Panc1 (cell line): Measurements from ENCODE around the gene METTL2B.

ENCODE experiments used
- POLR2AphosphoS5 ChIP-seq: IDR thresholded peaks from 2 replicates; pipeline ENCODE4 v1.6.1; 2012; ENCODE audit warnings: mild to moderate bottlenecking, low read depth, low read length, moderate library complexity
- SIN3A ChIP-seq: IDR thresholded peaks from 2 replicates; pipeline ENCODE4 v1.6.1; 2012; ENCODE audit warnings: low read depth, mild to moderate bottlenecking, low read length, moderate library complexity, borderline replicate concordance; ENCODE audit not compliant: insufficient read depth
- TF ChIP-seq, protein P1 (sequence below): fragments of 450-650 bp; IDR thresholded peaks from 2 replicates; pipeline ENCODE4 v1.5.1; 2017; ENCODE audit warnings: mild to moderate bottlenecking
- TF ChIP-seq, protein P2 (sequence below), 2 experiments: IDR thresholded peaks; 2 replicates each; pipeline ENCODE4 v1.6.1; 2011 to 2012; ENCODE audit warnings: low read depth in 2 of 2, control low read depth in 1 of 2, low read length in 1 of 2, mild to moderate bottlenecking in 1 of 2, moderate library complexity in 1 of 2; ENCODE audit not compliant: insufficient read depth in 1 of 2

- TF ChIP-seq POLR2AphosphoS5 (no peak), SIN3A (no peak)
- TF ChIP-seq, protein P1, sequence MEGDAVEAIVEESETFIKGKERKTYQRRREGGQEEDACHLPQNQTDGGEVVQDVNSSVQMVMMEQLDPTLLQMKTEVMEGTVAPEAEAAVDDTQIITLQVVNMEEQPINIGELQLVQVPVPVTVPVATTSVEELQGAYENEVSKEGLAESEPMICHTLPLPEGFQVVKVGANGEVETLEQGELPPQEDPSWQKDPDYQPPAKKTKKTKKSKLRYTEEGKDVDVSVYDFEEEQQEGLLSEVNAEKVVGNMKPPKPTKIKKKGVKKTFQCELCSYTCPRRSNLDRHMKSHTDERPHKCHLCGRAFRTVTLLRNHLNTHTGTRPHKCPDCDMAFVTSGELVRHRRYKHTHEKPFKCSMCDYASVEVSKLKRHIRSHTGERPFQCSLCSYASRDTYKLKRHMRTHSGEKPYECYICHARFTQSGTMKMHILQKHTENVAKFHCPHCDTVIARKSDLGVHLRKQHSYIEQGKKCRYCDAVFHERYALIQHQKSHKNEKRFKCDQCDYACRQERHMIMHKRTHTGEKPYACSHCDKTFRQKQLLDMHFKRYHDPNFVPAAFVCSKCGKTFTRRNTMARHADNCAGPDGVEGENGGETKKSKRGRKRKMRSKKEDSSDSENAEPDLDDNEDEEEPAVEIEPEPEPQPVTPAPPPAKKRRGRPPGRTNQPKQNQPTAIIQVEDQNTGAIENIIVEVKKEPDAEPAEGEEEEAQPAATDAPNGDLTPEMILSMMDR, result peak; percentile 82
- TF ChIP-seq, protein P2, sequence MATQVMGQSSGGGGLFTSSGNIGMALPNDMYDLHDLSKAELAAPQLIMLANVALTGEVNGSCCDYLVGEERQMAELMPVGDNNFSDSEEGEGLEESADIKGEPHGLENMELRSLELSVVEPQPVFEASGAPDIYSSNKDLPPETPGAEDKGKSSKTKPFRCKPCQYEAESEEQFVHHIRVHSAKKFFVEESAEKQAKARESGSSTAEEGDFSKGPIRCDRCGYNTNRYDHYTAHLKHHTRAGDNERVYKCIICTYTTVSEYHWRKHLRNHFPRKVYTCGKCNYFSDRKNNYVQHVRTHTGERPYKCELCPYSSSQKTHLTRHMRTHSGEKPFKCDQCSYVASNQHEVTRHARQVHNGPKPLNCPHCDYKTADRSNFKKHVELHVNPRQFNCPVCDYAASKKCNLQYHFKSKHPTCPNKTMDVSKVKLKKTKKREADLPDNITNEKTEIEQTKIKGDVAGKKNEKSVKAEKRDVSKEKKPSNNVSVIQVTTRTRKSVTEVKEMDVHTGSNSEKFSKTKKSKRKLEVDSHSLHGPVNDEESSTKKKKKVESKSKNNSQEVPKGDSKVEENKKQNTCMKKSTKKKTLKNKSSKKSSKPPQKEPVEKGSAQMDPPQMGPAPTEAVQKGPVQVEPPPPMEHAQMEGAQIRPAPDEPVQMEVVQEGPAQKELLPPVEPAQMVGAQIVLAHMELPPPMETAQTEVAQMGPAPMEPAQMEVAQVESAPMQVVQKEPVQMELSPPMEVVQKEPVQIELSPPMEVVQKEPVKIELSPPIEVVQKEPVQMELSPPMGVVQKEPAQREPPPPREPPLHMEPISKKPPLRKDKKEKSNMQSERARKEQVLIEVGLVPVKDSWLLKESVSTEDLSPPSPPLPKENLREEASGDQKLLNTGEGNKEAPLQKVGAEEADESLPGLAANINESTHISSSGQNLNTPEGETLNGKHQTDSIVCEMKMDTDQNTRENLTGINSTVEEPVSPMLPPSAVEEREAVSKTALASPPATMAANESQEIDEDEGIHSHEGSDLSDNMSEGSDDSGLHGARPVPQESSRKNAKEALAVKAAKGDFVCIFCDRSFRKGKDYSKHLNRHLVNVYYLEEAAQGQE (IDR thresholded peaks at IDR 0.05; ENCODE audit: insufficient read depth in 1 of 2, low read depth in 2 of 2, low read length in 1 of 2), result no peak
Observed at GRCh38 chr7:128427289-128427891, 49.2 kb upstream of the METTL2B start.
